IMR-90 (cell line): ENCODE data around the gene CXCL8. TPM values are rescaled to one million over a fixed set of nuclear protein-coding genes. Genes with fewer than 3 reads are reported as not detected.

ENCODE experiments used
- ATAC-seq: fragments of 200-7000 bp; cut with Tn5 transposase; 2 replicates; pipeline ENCODE4 v1.9.1; 2020; ENCODE audit warnings: low read depth, mild to moderate bottlenecking, moderate library complexity
- BruUV-seq: library from RNA; stranded (reverse); fragments of 400-500 nt; replicated peaks from 2 replicates; lab custom pipeline; 2021; lab: Mats Ljungman, UMichigan
- CTCF ChIA-PET: fragments of 300-600 bp; formaldehyde crosslinking; extraction: SDS; loops from one replicate; lab custom pipeline; 2021; ENCODE audit warnings: antibody characterized with exemption; lab: Yijun Ruan, JAX
- POLR2A ChIA-PET: fragments of 300-600 bp; sonication (Branson Sonifier 250); formaldehyde crosslinking; loops from one replicate; lab custom pipeline; 2022; ENCODE audit warnings: antibody characterized with exemption; ENCODE audit not compliant: unreplicated experiment; lab: Charles Lee
- DNase-seq: peaks from one replicate; pipeline ENCODE4 v3.0.0; 2013
- H2AFZ ChIP-seq: replicated peaks from 2 replicates; pipeline ENCODE3; 2013; ENCODE audit warnings: low read length, mild to moderate bottlenecking; ENCODE audit not compliant: poor library complexity
- H2AK5ac ChIP-seq: 2 replicates; pipeline ENCODE4 v1.6.1; 2013; ENCODE audit warnings: low read depth, low read length, inconsistent platforms
- H2AK9ac ChIP-seq: replicated peaks from 2 replicates; pipeline ENCODE3; 2013; ENCODE audit warnings: mild to moderate bottlenecking, low read depth, low read length, moderate library complexity; ENCODE audit not compliant: poor library complexity
- H2BK120ac ChIP-seq: 2 replicates; pipeline ENCODE4 v1.6.1; 2013; ENCODE audit warnings: low read depth, low read length, inconsistent platforms
- H2BK15ac ChIP-seq: 3 replicates; pipeline ENCODE4 v1.6.1; 2013; ENCODE audit warnings: low read depth, low read length, inconsistent platforms
- H2BK20ac ChIP-seq: 2 replicates; pipeline ENCODE4 v1.6.1; 2013; ENCODE audit warnings: low read depth, mild to moderate bottlenecking, inconsistent platforms, low read length, moderate library complexity
- H2BK5ac ChIP-seq: 2 replicates; pipeline ENCODE4 v1.6.1; 2013; ENCODE audit warnings: mild to moderate bottlenecking, low read depth, low read length, inconsistent platforms; ENCODE audit not compliant: poor library complexity, severe bottlenecking
- H3K14ac ChIP-seq: replicated peaks from 2 replicates; pipeline ENCODE4 v1.6.1; 2013; ENCODE audit warnings: low read depth, low read length, inconsistent platforms
- H3K18ac ChIP-seq: 2 replicates; pipeline ENCODE4 v1.6.1; 2013; ENCODE audit warnings: low read depth, low read length, control low read depth
- H3K23ac ChIP-seq: 2 replicates; pipeline ENCODE4 v1.6.1; 2013; ENCODE audit warnings: low read depth, low read length, inconsistent platforms
- H3K27ac ChIP-seq: 2 replicates; pipeline ENCODE4 v1.5.1; 2013; ENCODE audit warnings: mild to moderate bottlenecking, control low read depth, low read length; ENCODE audit not compliant: insufficient read depth
- H3K27me3 ChIP-seq: 2 replicates; pipeline ENCODE4 v1.6.1; 2013; ENCODE audit warnings: low read length; ENCODE audit not compliant: control insufficient read depth, insufficient read depth
- H3K36me3 ChIP-seq: 2 replicates; pipeline ENCODE4 v1.6.1; 2013; ENCODE audit warnings: low read length, mixed read lengths; ENCODE audit not compliant: control insufficient read depth, insufficient read depth
- H3K4ac ChIP-seq: 2 replicates; pipeline ENCODE4 v1.6.1; 2013; ENCODE audit warnings: low read depth, low read length, inconsistent platforms
- H3K4me1 ChIP-seq: 2 replicates; pipeline ENCODE4 v1.6.1; 2013; ENCODE audit warnings: low read length, mixed read lengths; ENCODE audit not compliant: control insufficient read depth, insufficient read depth
- H3K4me2 ChIP-seq: 2 replicates; pipeline ENCODE4 v1.6.1; 2013; ENCODE audit warnings: low read depth, mild to moderate bottlenecking, control low read depth, low read length, moderate library complexity
- H3K4me3 ChIP-seq: 2 replicates; pipeline ENCODE4 v1.5.1; 2013; ENCODE audit warnings: low read depth, mild to moderate bottlenecking, control low read depth, low read length, moderate library complexity; ENCODE audit not compliant: insufficient read depth
- H3K56ac ChIP-seq: 2 replicates; pipeline ENCODE4 v1.6.1; 2013; ENCODE audit warnings: low read length, inconsistent platforms; ENCODE audit not compliant: insufficient read depth; ENCODE audit errors: extremely low read depth
- H3K79me1 ChIP-seq, 2 experiments: 2 replicates each; pipeline ENCODE4 v1.6.1; 2013; ENCODE audit warnings: low read length in 2 of 2, inconsistent platforms in 1 of 2, low read depth in 1 of 2
- H3K9ac ChIP-seq: 2 replicates; pipeline ENCODE4 v1.6.1; 2013; ENCODE audit warnings: low read depth, low read length, control low read depth
- H3K9me1 ChIP-seq: 2 replicates; pipeline ENCODE4 v1.6.1; 2013; ENCODE audit warnings: low read length, inconsistent platforms; ENCODE audit not compliant: insufficient read depth
- H3K9me3 ChIP-seq: 2 replicates; pipeline ENCODE4 v1.6.1; 2013; ENCODE audit warnings: low read length; ENCODE audit not compliant: control insufficient read depth, insufficient read depth
- H4K20me1 ChIP-seq: 2 replicates; pipeline ENCODE4 v1.6.1; 2013; ENCODE audit warnings: low read length, inconsistent platforms; ENCODE audit not compliant: insufficient read depth
- H4K5ac ChIP-seq: 2 replicates; pipeline ENCODE4 v1.6.1; 2013; ENCODE audit warnings: mild to moderate bottlenecking, low read depth, low read length, control low read depth
- H4K8ac ChIP-seq, 2 experiments: 2 replicates each; pipeline ENCODE4 v1.6.1; 2013; ENCODE audit warnings: low read depth in 2 of 2, low read length in 2 of 2, control low read depth in 1 of 2, inconsistent platforms in 1 of 2
- H4K91ac ChIP-seq: 2 replicates; pipeline ENCODE4 v1.6.1; 2013; ENCODE audit warnings: low read depth, low read length, inconsistent platforms; ENCODE audit not compliant: insufficient read depth
- BHLHE40 ChIP-seq: fragments of 150-350 bp; IDR thresholded peaks from 2 replicates; pipeline ENCODE4 v1.6.1; 2016; ENCODE audit warnings: mild to moderate bottlenecking, low read depth, low read length
- CEBPB ChIP-seq: IDR thresholded peaks from 2 replicates; pipeline ENCODE4 v1.6.1; 2012; ENCODE audit warnings: low read depth, low read length, improper control_type of control experiment
- CHD1 ChIP-seq: IDR thresholded peaks from 2 replicates; pipeline ENCODE4 v1.6.1; 2012; ENCODE audit warnings: low read depth, low read length, improper control_type of control experiment
- CTCF ChIP-seq: conservative IDR thresholded peaks from 2 replicates; pipeline ENCODE4 v1.5.1; 2012; ENCODE audit warnings: mild to moderate bottlenecking, low read depth, low read length, improper control_type of control experiment
- ELK1 ChIP-seq: fragments of 150-350 bp; IDR thresholded peaks from 2 replicates; pipeline ENCODE4 v1.6.1; 2016; ENCODE audit warnings: low read depth, mild to moderate bottlenecking, low read length, moderate library complexity, borderline replicate concordance
- FOS ChIP-seq: fragments of 150-350 bp; IDR thresholded peaks from 2 replicates; pipeline ENCODE4 v1.6.1; 2016; ENCODE audit warnings: low read depth, low read length
- MAFK ChIP-seq: IDR thresholded peaks from 2 replicates; pipeline ENCODE4 v1.6.1; 2012; ENCODE audit warnings: low read depth, low read length, improper control_type of control experiment
- MAZ ChIP-seq: IDR thresholded peaks from 2 replicates; pipeline ENCODE4 v1.6.1; 2012; ENCODE audit warnings: low read depth, mild to moderate bottlenecking, low read length, improper control_type of control experiment, moderate library complexity, borderline replicate concordance
- MXI1 ChIP-seq: IDR thresholded peaks from 2 replicates; pipeline ENCODE4 v1.6.1; 2012; ENCODE audit warnings: low read depth, mild to moderate bottlenecking, low read length, moderate library complexity, borderline replicate concordance
- NFE2L2 ChIP-seq: fragments of 150-350 bp; IDR thresholded peaks from 2 replicates; pipeline ENCODE4 v1.6.1; 2016; ENCODE audit warnings: low read depth, mild to moderate bottlenecking, low read length
- POLR2A ChIP-seq: IDR thresholded peaks from 2 replicates; pipeline ENCODE4 v1.6.1; 2012; ENCODE audit warnings: mild to moderate bottlenecking, low read depth, low read length
- RAD21 ChIP-seq: IDR thresholded peaks from 2 replicates; pipeline ENCODE4 v1.6.1; 2012; ENCODE audit warnings: low read length, improper control_type of control experiment
- RCOR1 ChIP-seq: IDR thresholded peaks from 2 replicates; pipeline ENCODE4 v1.6.1; 2012; ENCODE audit warnings: mild to moderate bottlenecking, low read length, improper control_type of control experiment; ENCODE audit not compliant: insufficient replicate concordance
- RFX5 ChIP-seq: IDR thresholded peaks from 2 replicates; pipeline ENCODE4 v1.8.0; 2012; ENCODE audit warnings: low read depth, mild to moderate bottlenecking, low read length, moderate library complexity
- SMC3 ChIP-seq: fragments of 150-350 bp; IDR thresholded peaks from 2 replicates; pipeline ENCODE4 v1.6.1; 2016; ENCODE audit warnings: low read depth, mild to moderate bottlenecking, antibody characterized with exemption, low read length, moderate library complexity
- USF2 ChIP-seq: fragments of 150-350 bp; IDR thresholded peaks from 2 replicates; pipeline ENCODE4 v1.6.1; 2017; ENCODE audit warnings: mild to moderate bottlenecking, antibody characterized with exemption, low read length, low read depth
- WGBS, 2 experiments: methylation state at CpG; one replicate each; pipeline versions ENCODE4 v1.1.5 to v1.1.7; 2013; ENCODE audit warnings: missing lambda C conversion rate in 2 of 2; ENCODE audit not compliant: insufficient read length in 1 of 2; ENCODE audit errors: extremely low coverage in 2 of 2; 5-methylcytosine and 5-hydroxymethylcytosine counted together
- dilution Hi-C: fragments of 300-500 bp; cut with HindIII; formaldehyde crosslinking; loops from one replicate; pipeline ENCODE4 v1.14.3; 2018; ENCODE audit warnings: low sequenced_read_pairs; ENCODE audit not compliant: unreplicated experiment
- in situ Hi-C: fragments of 300-500 bp; cut with MboI; formaldehyde crosslinking; loops from 3 replicates; pipeline ENCODE4 v1.14.3; 2019; ENCODE audit warnings: low sequenced_read_pairs, inconsistent platforms, mixed read lengths
- intact Hi-C: fragments of 100-400 bp; cut with micrococcal nuclease; formaldehyde crosslinking; loops from 2 replicates; pipeline ENCODE4 v1.10.0; 2022
- polyA plus RNA-seq, 3 experiments: library from polyadenylated mRNA; depleted of rRNA; stranded (reverse); fragments of >200 nt; gene quantifications; 2 replicates each; pipeline ENCODE4 v1.2.3, GENCODE V29; 2012; ENCODE audit warnings: low replicate concordance in 1 of 3
- total RNA-seq: library from RNA; depleted of rRNA; stranded (reverse); fragments of >200 nt; gene quantifications from 2 replicates; pipeline ENCODE4 v1.2.3, GENCODE V29; 2012

CXCL8 gene
- total and polyA plus RNA-seq, 2 of the 4 experiments (the other 2 are of a cell fraction): 2.2 to 2.7 TPM

GRCh38 chr4:73780834-73781233 is 40.5 kb downstream of the CXCL8 start:
- Histone ChIP-seq H4K8ac (no peak overlapping the region), H3K18ac (no peak overlapping the region), H3K9me1 (no peaks in the 10 kb centered on the region), H3K79me1 (no peaks in the 10 kb centered on the region), H3K4ac (no peak overlapping the region), H3K23ac (no peak overlapping the region), H3K4me1 (peaks cover 2% of the 10 kb centered on the region; the same call in 1 of the 2 replicates), H2BK15ac (no peak overlapping the region), H2AK9ac (no peak overlapping the region), H2AK5ac (no peak overlapping the region), H3K4me3 (no peak overlapping the region), H3K9me3 (no peaks in the 10 kb centered on the region), H2BK5ac (no peak overlapping the region), H3K36me3 (no peaks in the 10 kb centered on the region), H3K14ac (no peak overlapping the region), H3K27me3 (no peaks in the 10 kb centered on the region; the same call in 1 of the 2 replicates), H3K27ac (no peak overlapping the region), H3K4me2 (no peak overlapping the region), H2BK120ac (no peak overlapping the region), H2BK20ac (no peak overlapping the region), H4K91ac (no peak overlapping the region), H4K20me1 (no peaks in the 10 kb centered on the region), H3K56ac (no peak overlapping the region), H4K5ac (no peak overlapping the region), H3K9ac (no peak overlapping the region), H2AFZ (no peak overlapping the region)
- ATAC-seq: no peak
- DNase-seq: no peak
- WGBS, 2 experiments: no CpG with 5 or more reads among the region's 2 CpGs
- in situ Hi-C loops: no loop called here
- POLR2A ChIA-PET: no interaction called here
- no peak for TF ChIP-seq FOS
- no peak for TF ChIP-seq USF2
- TF ChIP-seq NFE2L2: no peak
- no peak for TF ChIP-seq RFX5
- no peak for TF ChIP-seq POLR2A
- no peak for TF ChIP-seq RCOR1
- no peak for TF ChIP-seq MAZ
- TF ChIP-seq RAD21: no peak
- no peak for TF ChIP-seq MAFK
- TF ChIP-seq MXI1: no peak
- no peak for TF ChIP-seq CTCF
- TF ChIP-seq ELK1: no peak
- TF ChIP-seq SMC3: no peak
- TF ChIP-seq CHD1: no peak
- no peak for TF ChIP-seq BHLHE40
- TF ChIP-seq CEBPB: no peak
- intact Hi-C loops: no loop called here
- CTCF ChIA-PET: no interaction called here
- BruUV-seq: no TSS peak
- dilution Hi-C loops: no loop called here
